ENCODE measurements around the gene SOAT1. TPM values are rescaled to one million over a fixed set of nuclear protein-coding genes. Genes with fewer than 3 reads are reported as not detected.

Gene SOAT1
- total RNA-seq, 1 experiment from 2014 or later = 7.5 TPM

DNA sequence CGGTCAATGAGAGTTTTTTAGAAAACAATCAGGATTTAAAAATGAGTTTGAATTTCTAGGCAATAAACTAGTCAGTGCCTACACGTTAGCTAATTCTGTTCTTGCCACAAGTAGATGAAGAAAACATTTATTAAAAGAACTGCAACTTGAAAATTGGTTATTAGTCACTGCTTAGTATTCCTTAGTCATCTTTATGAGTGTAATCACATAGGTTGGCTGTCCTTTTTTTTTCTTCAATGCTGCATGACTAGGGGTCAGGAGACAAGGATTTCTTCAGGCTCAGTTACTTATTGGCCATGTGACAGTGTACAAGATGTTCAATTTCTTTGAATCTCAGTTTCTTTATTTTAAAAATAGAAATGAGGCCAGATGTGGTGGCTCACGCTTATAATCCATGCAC lies 17.1 kb downstream of the SOAT1 start:
- Histone ChIP-seq H3K18ac (ENCODE audit: insufficient read length, low read depth, low read length) (no peak overlapping the region), H3K9ac (ENCODE audit: extremely low read depth, insufficient read length, low read length) (no peak overlapping the region), H2AFZ (ENCODE audit: low read length) (no peak overlapping the region), H3K14ac (ENCODE audit: insufficient read depth, low read length) (no peak overlapping the region), H2BK120ac (ENCODE audit: low read depth, low read length, poor library complexity, severe bottlenecking) (no peak overlapping the region), H3K23me2 (ENCODE audit: insufficient read length, low read depth, low read length, poor library complexity, severe bottlenecking) (no peaks in the 10 kb centered on the region), H3K27me3 (ENCODE audit: insufficient read depth, low read length) (no peaks in the 10 kb centered on the region), H2BK15ac (ENCODE audit: low read depth, low read length) (no peak overlapping the region), H2BK12ac (ENCODE audit: insufficient read length, low read depth, low read length) (no peak overlapping the region), H3K4me2 (ENCODE audit: insufficient read depth, insufficient read length, low read length) (no peak overlapping the region), H4K20me1 (ENCODE audit: control insufficient read depth, insufficient read depth, insufficient read length) (no peaks in the 10 kb centered on the region), H4K8ac (replicated peaks; ENCODE audit: insufficient read length, low read depth, low read length) (no peak overlapping the region), H2BK20ac (ENCODE audit: low read depth, low read length, poor library complexity, severe bottlenecking) (no peak overlapping the region), H3K79me1 (ENCODE audit: insufficient read depth, low read depth, low read length, poor library complexity, severe bottlenecking) (no peaks in the 10 kb centered on the region), H3K56ac (ENCODE audit: insufficient read length, low read depth, low read length) (no peak overlapping the region), H3K9me3 (ENCODE audit: control insufficient read depth, low read depth, low read length) (no peaks in the 10 kb centered on the region), H2AK5ac (ENCODE audit: insufficient read length, low read length) (no peak overlapping the region), H3K27ac (ENCODE audit: insufficient read length, low read depth, low read length) (no peak overlapping the region), H3K23ac (ENCODE audit: insufficient read length, low read depth, low read length) (no peak overlapping the region), H4K5ac (ENCODE audit: insufficient read length, low read depth, low read length) (no peak overlapping the region), H3K4ac (ENCODE audit: low read depth, low read length) (no peak overlapping the region), H3K79me2 (ENCODE audit: insufficient read depth, low read length) (no peaks in the 10 kb centered on the region), H4K91ac (ENCODE audit: insufficient read length, low read depth, low read length) (no peak overlapping the region), H2BK5ac (ENCODE audit: insufficient read length, low read length) (no peak overlapping the region), H3K4me1 (ENCODE audit: insufficient read depth, low read length) (no peaks in the 10 kb centered on the region), H3T11ph (ENCODE audit: low read length) (no peak overlapping the region)
- no peak overlapping the region for H3K4me3 Mint-ChIP-seq
- H3K4me1 Mint-ChIP-seq = no peaks in the 10 kb centered on the region
- no peak for DNase-seq
- H3K27me3 Mint-ChIP-seq (ENCODE audit: low read depth) = no peaks in the 10 kb centered on the region
- H3K27ac Mint-ChIP-seq = no peak overlapping the region
- TF ChIP-seq, protein P1, sequence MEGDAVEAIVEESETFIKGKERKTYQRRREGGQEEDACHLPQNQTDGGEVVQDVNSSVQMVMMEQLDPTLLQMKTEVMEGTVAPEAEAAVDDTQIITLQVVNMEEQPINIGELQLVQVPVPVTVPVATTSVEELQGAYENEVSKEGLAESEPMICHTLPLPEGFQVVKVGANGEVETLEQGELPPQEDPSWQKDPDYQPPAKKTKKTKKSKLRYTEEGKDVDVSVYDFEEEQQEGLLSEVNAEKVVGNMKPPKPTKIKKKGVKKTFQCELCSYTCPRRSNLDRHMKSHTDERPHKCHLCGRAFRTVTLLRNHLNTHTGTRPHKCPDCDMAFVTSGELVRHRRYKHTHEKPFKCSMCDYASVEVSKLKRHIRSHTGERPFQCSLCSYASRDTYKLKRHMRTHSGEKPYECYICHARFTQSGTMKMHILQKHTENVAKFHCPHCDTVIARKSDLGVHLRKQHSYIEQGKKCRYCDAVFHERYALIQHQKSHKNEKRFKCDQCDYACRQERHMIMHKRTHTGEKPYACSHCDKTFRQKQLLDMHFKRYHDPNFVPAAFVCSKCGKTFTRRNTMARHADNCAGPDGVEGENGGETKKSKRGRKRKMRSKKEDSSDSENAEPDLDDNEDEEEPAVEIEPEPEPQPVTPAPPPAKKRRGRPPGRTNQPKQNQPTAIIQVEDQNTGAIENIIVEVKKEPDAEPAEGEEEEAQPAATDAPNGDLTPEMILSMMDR (conservative IDR thresholded peaks at IDR 0.05) = no peak
- H3K9me3 Mint-ChIP-seq = no peaks in the 10 kb centered on the region
- H3K36me3 Mint-ChIP-seq (ENCODE audit: insufficient read depth in 1 of 3, low read depth in 3 of 3) = no peaks in the 10 kb centered on the region
- no CpG with 5 or more reads among the region's 3 CpGs for WGBS (ENCODE audit: extremely low coverage, insufficient read length, low lambda C conversion rate)

All from H9 (cell line).